Spleen (tissue), 11 donors: ENCODE results near the gene GPER1. TPM values are rescaled to one million over a fixed set of nuclear protein-coding genes. Genes with fewer than 3 reads are reported as not detected.
A peak's percentile ranks its signal among the peaks of the same experiment; 100 is the strongest.

ENCODE experiments used
- DNase-seq: peaks from one replicate; pipeline ENCODE4 v3.0.0-alpha.2; 2020
- H3K27ac ChIP-seq, 8 donors: fragments of 200-600 bp; sonication (generic) in 7 of 8; 1 replicate in 4 of 8; 2 replicates in 4 of 8; pipeline versions ENCODE4 v1.5.0 to v1.8.0; 2016 to 2021; ENCODE audit warnings: inconsistent platforms in 4 of 8, mild to moderate bottlenecking in 4 of 8, moderate library complexity in 1 of 8
- H3K27me3 ChIP-seq, 7 donors: fragments of 200-600 bp; sonication (generic) in 6 of 7; replicated peaks in 1 of 7; 1 replicate in 4 of 7; 2 replicates in 3 of 7; pipeline versions ENCODE4 v1.5.0 to v1.8.0; 2016 to 2021; ENCODE audit warnings: inconsistent platforms in 3 of 7, mild to moderate bottlenecking in 1 of 7
- H3K36me3 ChIP-seq, 6 donors: fragments of 200-600 bp; sonication (generic) in 5 of 6; 1 replicate in 4 of 6; 2 replicates in 2 of 6; pipeline versions ENCODE4 v1.5.0 to v1.8.0; 2016 to 2021; ENCODE audit warnings: inconsistent platforms in 2 of 6
- H3K4me1 ChIP-seq, 6 donors: fragments of 200-600 bp; sonication (generic) in 5 of 6; 1 replicate in 3 of 6; 2 replicates in 3 of 6; pipeline versions ENCODE4 v1.5.0 to v1.8.0; 2016 to 2021; ENCODE audit warnings: inconsistent platforms in 3 of 6
- H3K4me3 ChIP-seq, 8 donors: fragments of 200-600 bp; sonication (generic) in 7 of 8; 1 replicate in 4 of 8; 2 replicates in 4 of 8; pipeline versions ENCODE4 v1.5.0 to v1.8.0; 2016 to 2021; ENCODE audit warnings: inconsistent platforms in 4 of 8, mild to moderate bottlenecking in 4 of 8, moderate library complexity in 2 of 8
- H3K9me3 ChIP-seq, 8 donors: fragments of 200-600 bp; sonication (generic) in 7 of 8; 1 replicate in 4 of 8; 2 replicates in 4 of 8; pipeline versions ENCODE4 v1.5.0 to v1.8.0; 2016 to 2021; ENCODE audit warnings: inconsistent platforms in 4 of 8
- CTCF ChIP-seq, 11 experiments: fragments of 200-600 bp in 7 of 11; fragments of 450-650 bp in 4 of 11; sonication (generic) in 4 of 11; IDR thresholded peaks in 8 of 11; conservative IDR thresholded peaks in 3 of 11; 1 replicate in 7 of 11; 2 replicates in 4 of 11; pipeline versions ENCODE4 v1.4.0 to v1.8.0; 2016 to 2021; ENCODE audit warnings: antibody characterized with exemption in 11 of 11, inconsistent platforms in 4 of 11, mild to moderate bottlenecking in 1 of 11
- POLR2A ChIP-seq, 3 donors: fragments of 450-650 bp; IDR thresholded peaks; one replicate each; pipeline ENCODE4 v1.5.1; 2017; ENCODE audit warnings: antibody characterized with exemption in 3 of 3, mild to moderate bottlenecking in 1 of 3
- POLR2AphosphoS5 ChIP-seq, 3 donors: sonication (generic); formaldehyde crosslinking; IDR thresholded peaks; one replicate each; pipeline ENCODE4 v1.5.1; 2017; ENCODE audit warnings: antibody characterized with exemption in 3 of 3
- WGBS, 5 donors: extraction: QIAGEN DNeasy Blood & Tissue Kit in 3 of 5; methylation state at CpG; one replicate each; pipeline versions ENCODE4 v1.1.5 to v1.1.7; 2013 to 2018; 5-methylcytosine and 5-hydroxymethylcytosine counted together
- intact Hi-C: fragments of 100-400 bp; cut with DNase I; formaldehyde crosslinking; loops from one replicate; pipeline ENCODE4 v1.15.0; 2023; ENCODE audit warnings: low total_unique reads
- polyA plus RNA-seq, 3 donors: library from polyadenylated mRNA; stranded (reverse); fragments of 200-250 nt; gene quantifications; one replicate each; pipeline ENCODE4 v1.2.1, GENCODE V29; 2013
- total RNA-seq, 7 donors: library from RNA; depleted of rRNA in 3 of 7; stranded (reverse); fragments of >200 nt in 3 of 7; fragmentation: NEBNext Ultra II Directional in 4 of 7; extraction: Animal tissue kit (Norgen Biotek cat#: 25700) in 4 of 7; gene quantifications; one replicate each; pipeline versions ENCODE4 v1.1.0 to v1.2.1, GENCODE V29; 2016 to 2021
- donor health status: healthy with polysubstance abuse.
- donor health status: DM: no; HTN: no; CAD: no; lungs with moderate emphysema.
- donor health status: DM: no; HTN: no; CAD: no.
- donor health status: Bipolar disorder and iron deficiency.
- donor health status: healthy.
- donor health status: DM: no; HTN: no; CAD: no.
- donor health status: DM: yes; HTN: yes; CAD: no.

The GPER1 gene
- total and polyA plus RNA-seq, 10 donors = 3.0 to 14.2 (median 6.1) TPM

- peak overlapping the region in 1 of 8 donors; percentile 17 for H3K4me3 ChIP-seq
- WGBS, 5 donors = 77 to 89% (median 84%) methylated on average over 21 to 23 of the region's 23 CpGs
Measured at GRCh38 chr7:1095621-1096155, 7.8 kb downstream of the GPER1 start.

GRCh38 chr7:1096156-1097119 is 8.5 kb downstream of the GPER1 start:
- no peaks in the 10 kb centered on the region for H3K9me3 ChIP-seq
- peak overlapping the region in 1 of 8 donors; percentile 17 for H3K4me3 ChIP-seq
- intact Hi-C loops = no loop called here
- peak; percentile 77 for DNase-seq
- H3K27me3 ChIP-seq = no peaks in the 10 kb centered on the region
- H3K27ac ChIP-seq = no peak overlapping the region
- 76 to 89% (median 81%) methylated on average over 33 to 44 of the region's 44 CpGs for WGBS, 5 donors
- TF ChIP-seq POLR2AphosphoS5 (IDR thresholded peaks at IDR 0.05) = peak in 2 of 3 donors; percentile 8 to 48
- no peak for TF ChIP-seq POLR2A (IDR thresholded peaks at IDR 0.05)
- H3K4me1 ChIP-seq = peaks cover 0 to 14% (median 0%) of the 10 kb centered on the region in 6 donors
- peaks cover 0 to 28% (median 8%) of the 10 kb centered on the region in 6 donors for H3K36me3 ChIP-seq

More at GRCh38 chr7:1095621-1096155, 7.8 kb downstream of the GPER1 start:
- H3K27ac ChIP-seq = no peak overlapping the region
- intact Hi-C loops = no loop called here
- peak; percentile 33 for DNase-seq
- TF ChIP-seq POLR2AphosphoS5 (IDR thresholded peaks at IDR 0.05) (no peak), CTCF (IDR thresholded peaks at IDR 0.05 in 8 of 11, conservative IDR thresholded peaks at IDR 0.05 in 3 of 11) (no peak), POLR2A (IDR thresholded peaks at IDR 0.05) (no peak)
- no peaks in the 10 kb centered on the region for H3K27me3 ChIP-seq
- peaks cover 0 to 20% (median 0%) of the 10 kb centered on the region in 6 donors for H3K4me1 ChIP-seq
- peaks cover 0 to 31% (median 8%) of the 10 kb centered on the region in 6 donors for H3K36me3 ChIP-seq
- no peaks in the 10 kb centered on the region for H3K9me3 ChIP-seq

DNA sequence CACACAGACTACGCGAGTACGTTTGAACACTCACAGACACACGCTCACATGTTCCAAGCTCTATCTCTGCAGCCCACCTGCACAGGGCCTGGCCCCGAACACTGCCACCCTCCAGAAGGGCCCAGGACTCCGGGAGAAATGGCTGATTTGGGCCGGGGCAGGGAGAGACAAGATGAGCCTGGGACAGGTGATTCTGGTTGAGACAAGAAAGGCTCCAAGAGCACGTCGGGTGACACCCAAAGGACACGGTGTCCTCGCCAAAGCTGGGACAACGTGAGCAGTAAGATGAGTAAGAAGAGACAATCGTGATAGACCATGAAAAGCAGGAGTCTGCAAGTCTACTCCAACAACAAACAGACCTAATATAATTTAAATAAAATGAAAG is 9.2 kb downstream of the GPER1 start:
- TF ChIP-seq POLR2A (IDR thresholded peaks at IDR 0.05) = no peak
- Histone ChIP-seq H3K4me3 (no peak overlapping the region), H3K27me3 (no peaks in the 10 kb centered on the region), H3K27ac (no peak overlapping the region), H3K4me1 (peaks cover 0 to 14% (median 0%) of the 10 kb centered on the region in 6 donors), H3K36me3 (peaks cover 0 to 21% (median 7%) of the 10 kb centered on the region in 6 donors), H3K9me3 (no peaks in the 10 kb centered on the region)
- peak; percentile 59 for DNase-seq
- intact Hi-C loops = no loop called here
- WGBS, 5 donors = 91 to 98% (median 93%) methylated on average over 13 of the region's 13 CpGs

DNA sequence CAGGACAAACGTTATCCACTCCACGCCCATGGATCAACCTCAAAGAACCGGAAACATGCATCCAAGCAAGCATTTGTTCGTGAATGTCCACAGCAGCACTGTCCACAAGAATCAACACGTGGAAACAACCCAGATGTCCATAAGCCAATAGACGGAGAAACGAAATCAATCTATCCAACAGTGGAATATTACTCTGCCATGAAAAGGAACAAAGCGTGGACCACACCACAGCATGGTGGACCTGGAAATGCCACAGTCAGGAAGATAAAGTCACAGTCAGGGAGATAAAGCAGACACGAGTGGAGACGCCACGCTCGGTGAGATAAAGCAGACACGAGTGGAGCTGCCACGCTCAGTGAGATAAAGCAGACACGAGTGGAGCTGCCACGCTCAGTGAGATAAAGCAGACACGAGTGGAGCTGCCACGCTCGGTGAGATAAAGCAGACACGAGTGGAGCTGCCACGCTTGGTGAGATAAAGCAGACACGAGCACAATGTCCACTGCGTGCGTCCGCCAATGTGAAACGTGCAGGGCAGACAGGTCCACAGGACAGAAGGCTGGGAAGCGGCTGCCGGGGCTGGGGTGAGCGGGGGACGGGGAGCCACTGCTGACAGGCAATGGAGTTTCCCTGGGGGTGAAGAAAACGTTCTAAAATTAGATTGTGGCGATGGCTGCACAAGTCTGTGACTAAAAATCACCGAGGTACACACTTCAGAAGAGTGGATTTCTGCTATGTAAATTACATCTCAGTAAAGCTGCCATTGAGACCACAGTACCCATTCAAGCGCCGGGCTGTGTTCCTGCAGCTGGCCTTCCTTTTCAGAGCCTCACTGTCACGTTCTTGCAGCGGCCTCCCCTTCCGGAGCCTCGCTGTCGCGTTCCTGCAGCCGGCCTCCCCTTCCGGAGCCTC is 10.6 kb downstream of the GPER1 start:
- WGBS, 5 donors = 88 to 93% (median 91%) methylated on average over 43 of the region's 43 CpGs
- peaks cover 0 to 22% (median 8%) of the 10 kb centered on the region in 6 donors for H3K4me1 ChIP-seq
- peaks cover 0 to 8% (median 0%) of the 10 kb centered on the region in 6 donors for H3K36me3 ChIP-seq
- TF ChIP-seq CTCF (IDR thresholded peaks at IDR 0.05 in 8 of 11, conservative IDR thresholded peaks at IDR 0.05 in 3 of 11) = no peak
- TF ChIP-seq POLR2A (IDR thresholded peaks at IDR 0.05) = no peak
- no peak for TF ChIP-seq POLR2AphosphoS5 (IDR thresholded peaks at IDR 0.05)
- H3K4me3 ChIP-seq = no peak overlapping the region
- H3K9me3 ChIP-seq = no peaks in the 10 kb centered on the region
- H3K27ac ChIP-seq = no peak overlapping the region
- peak; percentile 70 for DNase-seq
- no peaks in the 10 kb centered on the region for H3K27me3 ChIP-seq
- intact Hi-C loops = no loop called here
